ENCODE data around the gene AGAP4.
"Not testable (repeated sequence)": the region's sequence is repeated elsewhere in the genome, so short reads cannot be mapped to it uniquely, and the experiment has no call there.

Gene AGAP4

GRCh38 chr10:45789991-45790390 lies 57.3 kb downstream of the AGAP4 start:
- DNase-seq = not testable (repeated sequence)

GRCh38 chr10:45787212-45787741 lies 60.0 kb downstream of the AGAP4 start:
- DNase-seq = not testable (repeated sequence)

- not testable (repeated sequence) for DNase-seq
Measured at GRCh38 chr10:45786217-45786616, 61.1 kb downstream of the AGAP4 start.

Data from NCI-H1417 (cell line).